K562 (cell line): ENCODE measurements around the gene PRTFDC1. TPM values are rescaled to one million over a fixed set of nuclear protein-coding genes. Genes with fewer than 3 reads are reported as not detected.

Experiments
- ATAC-seq: fragments of 200-7000 bp; cut with Tn5 transposase; 3 replicates; pipeline ENCODE4 v1.9.1; 2020; ENCODE audit warnings: moderate library complexity
- BruUV-seq: library from RNA; stranded (reverse); fragments of 400-500 nt; replicated peaks from 2 replicates; lab custom pipeline; 2021; lab: Mats Ljungman, UMichigan
- CTCF ChIA-PET: fragments of 300-600 bp; formaldehyde crosslinking; extraction: SDS; loops from one replicate; lab custom pipeline; 2021; ENCODE audit warnings: low intra/inter-chr PET ratio; lab: Yijun Ruan, JAX
- POLR2A ChIA-PET: fragments of 300-600, 350-650 bp; sonication (Branson Sonifier 250); formaldehyde crosslinking; extraction: SDS; loops from one replicate; lab custom pipeline; 2021; ENCODE audit warnings: antibody characterized with exemption, inconsistent platforms; lab: Yijun Ruan, JAX
- DNase-seq, 4 experiments: peaks; one replicate each; pipeline versions ENCODE4 v3.0.0 to v3.0.0-alpha.2; 2011 to 2018; ENCODE audit warnings: low spot score in 3 of 4, mixed read lengths in 3 of 4; ENCODE audit errors: extremely low read depth in 1 of 4
- FAIRE-seq: peaks from 2 replicates; lab custom pipeline; 2011; peaks lifted over from hg19 to GRCh38; lab: Jason Lieb, UNC
- H2AFZ ChIP-seq: 2 replicates; pipeline ENCODE4 v1.6.0; 2011; ENCODE audit warnings: low read depth, low read length, control low read depth, inconsistent platforms
- H3K27ac ChIP-seq: fragments of 200-600 bp; 3 replicates; pipeline ENCODE4 v1.8.0; 2011; ENCODE audit warnings: low read depth, mild to moderate bottlenecking, control low read depth, inconsistent platforms, low read length, moderate library complexity, mixed read lengths; ENCODE audit errors: extremely low read depth
- H3K27me3 ChIP-seq, 2 experiments: fragments of 300-600 bp in 1 of 2; 2 replicates in 1 of 2; 3 replicates in 1 of 2; pipeline versions ENCODE4 v1.6.0 to v1.8.0; 2011; ENCODE audit warnings: inconsistent platforms in 2 of 2, low read length in 2 of 2, mild to moderate bottlenecking in 1 of 2, mixed read lengths in 1 of 2, moderate library complexity in 1 of 2; ENCODE audit not compliant: control insufficient read depth in 2 of 2, insufficient read depth in 2 of 2
- H3K36me3 ChIP-seq: fragments of 300-600 bp; 3 replicates; pipeline ENCODE4 v1.8.0; 2011; ENCODE audit warnings: mild to moderate bottlenecking, low read length, inconsistent platforms; ENCODE audit not compliant: control insufficient read depth, insufficient read depth
- H3K4me1 ChIP-seq, 2 experiments: fragments of 200-600 bp in 1 of 2; replicated peaks in 1 of 2; 2 replicates in 1 of 2; 3 replicates in 1 of 2; pipeline versions ENCODE4 v1.5.1 to v1.8.0; 2011; ENCODE audit warnings: inconsistent platforms in 2 of 2, low read length in 2 of 2, mild to moderate bottlenecking in 1 of 2, mixed read lengths in 1 of 2, moderate library complexity in 1 of 2; ENCODE audit not compliant: control insufficient read depth in 2 of 2, insufficient read depth in 2 of 2
- H3K4me2 ChIP-seq: 2 replicates; pipeline ENCODE4 v1.6.1; 2011; ENCODE audit warnings: low read length, control low read depth, inconsistent platforms, mixed read lengths; ENCODE audit not compliant: insufficient read depth
- H3K4me3 ChIP-seq: fragments of 200-600 bp; sonication (generic), shearing (Covaris generic); 2 replicates; pipeline ENCODE4 v1.5.1; 2016; ENCODE audit warnings: control low read depth, inconsistent platforms
- H3K79me2 ChIP-seq: fragments of 200-600 bp; 3 replicates; pipeline ENCODE4 v1.8.0; 2011; ENCODE audit warnings: low read length, inconsistent platforms; ENCODE audit not compliant: control insufficient read depth, insufficient read depth
- H3K9ac ChIP-seq, 2 experiments: 2 replicates each; pipeline versions ENCODE4 v1.6.0 to v1.6.1; 2011; ENCODE audit warnings: low read depth in 2 of 2, low read length in 2 of 2, control low read depth in 1 of 2, inconsistent platforms in 1 of 2, mild to moderate bottlenecking in 1 of 2, mixed read lengths in 1 of 2; ENCODE audit not compliant: insufficient read depth in 1 of 2
- H3K9me1 ChIP-seq: one replicate; pipeline ENCODE4 v1.6.0; 2011; ENCODE audit warnings: inconsistent platforms, mild to moderate bottlenecking, low read length, moderate library complexity; ENCODE audit not compliant: control insufficient read depth, insufficient read depth
- H3K9me3 ChIP-seq: replicated peaks from 2 replicates; pipeline ENCODE4 v1.5.1; 2011; ENCODE audit warnings: low read depth, low read length, inconsistent platforms; ENCODE audit not compliant: control insufficient read depth, insufficient read depth
- H4K20me1 ChIP-seq: replicated peaks from 2 replicates; pipeline ENCODE4 v1.6.1; 2011; ENCODE audit warnings: low read length, inconsistent platforms, mixed read lengths; ENCODE audit not compliant: control insufficient read depth, insufficient read depth
- ARID3B ChIP-seq: fragments of 250-450 bp; sonication (Bioruptor Pico); IDR thresholded peaks from 2 replicates; pipeline ENCODE4 v1.4.0; 2020; ENCODE audit warnings: borderline replicate concordance
- TAF9B ChIP-seq: fragments of 450-650 bp; IDR thresholded peaks from 2 replicates; pipeline ENCODE4 v1.6.1; 2018; ENCODE audit warnings: mild to moderate bottlenecking; ENCODE audit not compliant: partially characterized antibody
- ZBTB12 ChIP-seq: fragments of 250-450 bp; sonication (Bioruptor Pico); IDR thresholded peaks from 2 replicates; pipeline ENCODE4 v1.4.0; 2020
- ZBTB7A ChIP-seq: IDR thresholded peaks from 2 replicates; pipeline ENCODE4 v1.6.1; 2011; ENCODE audit warnings: low read depth, mild to moderate bottlenecking, low read length, moderate library complexity, borderline replicate concordance; ENCODE audit not compliant: control insufficient read depth
- ZNF280B ChIP-seq: fragments of 250-450 bp; sonication (Bioruptor Pico); IDR thresholded peaks from 2 replicates; pipeline ENCODE4 v1.5.1; 2021; ENCODE audit warnings: mild to moderate bottlenecking
- ZNF717 ChIP-seq: fragments of 250-450 bp; sonication (Bioruptor Pico); IDR thresholded peaks from 2 replicates; pipeline ENCODE4 v1.5.0; 2021
- WGBS: fragments of 100-300 bp; shearing (Covaris generic); methylation state at CpG from one replicate; pipeline ENCODE4 v1.1.6; 2016; ENCODE audit warnings: low coverage, mixed read lengths; ENCODE audit not compliant: insufficient coverage; ENCODE audit errors: missing lambda C conversion rate; 5-methylcytosine and 5-hydroxymethylcytosine counted together
- in situ Hi-C: fragments of 300-500 bp; cut with MboI; formaldehyde crosslinking; loops from 4 replicates; pipeline ENCODE4 v1.15.0; 2018; ENCODE audit warnings: inconsistent platforms, mixed read lengths
- intact Hi-C: fragments of 100-400 bp; cut with micrococcal nuclease; formaldehyde crosslinking; loops from 2 replicates; pipeline ENCODE4 v1.14.2; 2022
- polyA plus RNA-seq, 8 experiments: library from polyadenylated mRNA; depleted of rRNA in 4 of 8; stranded (reverse) in 5 of 8; unstranded in 3 of 8; fragments of >200 nt; fragmentation: Nextera tagmentation in 2 of 8; fragmentation: Illumina TruSeq in 1 of 8; extraction: Ambion mirVana in 2 of 8; extraction: Trizol in 1 of 8; gene quantifications; 2 replicates each; pipeline versions ENCODE4 v1.2.1 to v1.2.3, GENCODE V29; 2011 to 2014; ENCODE audit warnings: inconsistent platforms in 1 of 8, missing spikeins in 1 of 8
- total RNA-seq, 7 experiments: library from RNA; depleted of rRNA in 6 of 7; stranded (reverse); fragments of >200 nt in 6 of 7; fragmentation: Illumina TruSeq in 2 of 7; extraction: Trizol in 2 of 7; gene quantifications; 2 replicates each; pipeline versions ENCODE4 v1.2.1 to v1.2.3, GENCODE V29; 2011 to 2021; ENCODE audit warnings: low replicate concordance in 1 of 7

The PRTFDC1 gene
- total and polyA plus RNA-seq, 9 of the 15 experiments (the other 6 are each of a cell fraction or from before 2014, with no cell fraction given): 7.0 to 27.6 (median 10.0) TPM

GRCh38 chr10:24834869-24835268, 117.5 kb downstream of the PRTFDC1 start:
- intact Hi-C loops: no loop called here
- 15% methylated on average over 2 of the region's 2 CpGs for WGBS
- DNase-seq: no peak
- Histone ChIP-seq H3K27me3 (no peaks in the 10 kb centered on the region), H3K4me2 (no peak overlapping the region), H3K9me1 (no peaks in the 10 kb centered on the region), H2AFZ (no peak overlapping the region), H3K36me3 (no peaks in the 10 kb centered on the region), H3K9ac (no peak overlapping the region), H3K4me3 (no peak overlapping the region), H3K9me3 (no peaks in the 10 kb centered on the region), H3K79me2 (no peaks in the 10 kb centered on the region), H3K27ac (no peak overlapping the region), H3K4me1 (no peaks in the 10 kb centered on the region), H4K20me1 (no peaks in the 10 kb centered on the region)
- FAIRE-seq: no peak
- POLR2A ChIA-PET: no interaction called here
- BruUV-seq: no TSS peak
- ATAC-seq: no peak
- in situ Hi-C loops: no loop called here
- TF ChIP-seq ZBTB12 (no peak), TAF9B (no peak), ZBTB7A (no peak), ZNF717 (CRISPR knock-in tag) (no peak), ZNF280B (CRISPR knock-in tag) (no peak), ARID3B (CRISPR knock-in tag) (no peak)
- CTCF ChIA-PET: no interaction called here
